H1 (cell line): Measurements from ENCODE around the gene DENND4B. TPM values are rescaled to one million over a fixed set of nuclear protein-coding genes. Genes with fewer than 3 reads are reported as not detected.

Source experiments
- ASH2L ChIP-seq: fragments of 200-600, 300-600 bp; sonication (generic); IDR thresholded peaks from one replicate; pipeline ENCODE4 v1.7.1; 2017; ENCODE audit warnings: low read length
- BACH1 ChIP-seq: IDR thresholded peaks from 2 replicates; pipeline ENCODE4 v1.6.1; 2012; ENCODE audit warnings: low read length, improper control_type of control experiment
- BRCA1 ChIP-seq: IDR thresholded peaks from 2 replicates; pipeline ENCODE4 v1.6.1; 2012; ENCODE audit warnings: low read depth, low read length, improper control_type of control experiment
- CTCF ChIP-seq, 3 experiments: IDR thresholded peaks; 1 replicate in 2 of 3; 2 replicates in 1 of 3; pipeline versions ENCODE4 v1.5.1 to v1.6.1; 2011; ENCODE audit warnings: low read length in 3 of 3, mild to moderate bottlenecking in 3 of 3, inconsistent platforms in 2 of 3, low read depth in 1 of 3, moderate library complexity in 1 of 3; ENCODE audit not compliant: insufficient read depth in 1 of 3; ENCODE audit errors: control extremely low read depth in 1 of 3
- EP300 ChIP-seq, 2 experiments: IDR thresholded peaks; 1 replicate in 1 of 2; 2 replicates in 1 of 2; pipeline ENCODE4 v1.6.1; 2011 to 2012; ENCODE audit warnings: low read depth in 2 of 2, low read length in 2 of 2, mild to moderate bottlenecking in 2 of 2, borderline replicate concordance in 1 of 2, inconsistent platforms in 1 of 2, moderate library complexity in 1 of 2
- HDAC2 ChIP-seq, 2 experiments: fragments of 300-600 bp in 1 of 2; sonication (generic) in 1 of 2; IDR thresholded peaks; 2 replicates each; pipeline ENCODE4 v1.6.1; 2011 to 2012; ENCODE audit warnings: low read depth in 2 of 2, low read length in 2 of 2, mild to moderate bottlenecking in 2 of 2, moderate library complexity in 2 of 2, borderline replicate concordance in 1 of 2, inconsistent platforms in 1 of 2
- JUN ChIP-seq: IDR thresholded peaks from 2 replicates; pipeline ENCODE4 v1.6.1; 2011; ENCODE audit warnings: low read depth, mild to moderate bottlenecking, improper control_type of control experiment, low read length
- JUND ChIP-seq: IDR thresholded peaks from 2 replicates; pipeline ENCODE4 v1.6.1; 2011; ENCODE audit warnings: mild to moderate bottlenecking, improper control_type of control experiment, low read length
- KDM1A ChIP-seq: fragments of 200-600, 300-600 bp; sonication (generic); IDR thresholded peaks from 2 replicates; pipeline ENCODE4 v1.7.1; 2016; ENCODE audit warnings: mild to moderate bottlenecking, low read length, borderline replicate concordance
- MAFK ChIP-seq: IDR thresholded peaks from 2 replicates; pipeline ENCODE4 v1.6.1; 2012; ENCODE audit warnings: low read depth, mild to moderate bottlenecking, improper control_type of control experiment, low read length
- NRF1 ChIP-seq: IDR thresholded peaks from 2 replicates; pipeline ENCODE4 v1.6.1; 2011; ENCODE audit warnings: mild to moderate bottlenecking, low read depth, low read length, improper control_type of control experiment
- PHF8 ChIP-seq: fragments of 200-600 bp; sonication (generic); conservative IDR thresholded peaks from 2 replicates; pipeline ENCODE4 v1.7.1; 2012; ENCODE audit warnings: low read depth, mild to moderate bottlenecking, inconsistent platforms, low read length, moderate library complexity
- POU5F1 ChIP-seq: IDR thresholded peaks from 2 replicates; pipeline ENCODE4 v1.6.1; 2011; ENCODE audit warnings: low read depth, mild to moderate bottlenecking, low read length, moderate library complexity
- RNF2 ChIP-seq: fragments of 200-900, 300-1000 bp; sonication (generic); IDR thresholded peaks from 2 replicates; pipeline ENCODE4 v1.7.1; 2016; ENCODE audit warnings: borderline replicate concordance, low read depth, mild to moderate bottlenecking, antibody characterized with exemption, low read length; ENCODE audit not compliant: poor library complexity, severe bottlenecking; ENCODE audit errors: missing control alignments
- SIN3A ChIP-seq, 2 experiments: IDR thresholded peaks in 1 of 2; conservative IDR thresholded peaks in 1 of 2; 2 replicates each; pipeline ENCODE4 v1.6.1; 2011 to 2012; ENCODE audit warnings: low read length in 2 of 2, improper control_type of control experiment in 1 of 2, low read depth in 1 of 2, mild to moderate bottlenecking in 1 of 2
- SIX5 ChIP-seq: IDR thresholded peaks from 2 replicates; pipeline ENCODE4 v1.6.1; 2011; ENCODE audit warnings: mild to moderate bottlenecking, low read depth, low read length
- SP1 ChIP-seq: IDR thresholded peaks from 2 replicates; pipeline ENCODE4 v1.6.1; 2011; ENCODE audit warnings: low read depth, low read length
- SP2 ChIP-seq: IDR thresholded peaks from 2 replicates; pipeline ENCODE4 v1.6.1; 2012; ENCODE audit warnings: mild to moderate bottlenecking, low read length, inconsistent platforms
- SP4 ChIP-seq: IDR thresholded peaks from 2 replicates; pipeline ENCODE4 v1.6.1; 2012; ENCODE audit warnings: low read length, inconsistent platforms
- TBP ChIP-seq: IDR thresholded peaks from 2 replicates; pipeline ENCODE4 v1.6.1; 2011; ENCODE audit warnings: low read depth, low read length, improper control_type of control experiment
- TCF12 ChIP-seq: IDR thresholded peaks from 2 replicates; pipeline ENCODE4 v1.6.1; 2011; ENCODE audit warnings: low read depth, mild to moderate bottlenecking, low read length
- TEAD4 ChIP-seq: IDR thresholded peaks from 2 replicates; pipeline ENCODE4 v1.6.1; 2012; ENCODE audit warnings: low read depth, low read length, inconsistent platforms, mixed read lengths
- polyA plus RNA-seq, 7 experiments: library from polyadenylated mRNA; depleted of rRNA in 3 of 7; stranded (reverse) in 5 of 7; unstranded in 2 of 7; fragments of >200 nt in 5 of 7; fragments of 200-250 nt in 2 of 7; gene quantifications; 1 replicate in 5 of 7; 2 replicates in 1 of 7; 4 replicates in 1 of 7; pipeline versions ENCODE4 v1.2.1 to v1.2.3, GENCODE V29; 2011 to 2013; ENCODE audit warnings: missing spikeins in 2 of 7, mixed read lengths in 2 of 7
- total RNA-seq: library from RNA; stranded (reverse); fragmentation: NEBNext Ultra II Directional; extraction: Animal tissue kit (Norgen Biotek cat#: 25700); gene quantifications from 2 replicates; pipeline ENCODE4 v1.2.1, GENCODE V29; 2021

The DENND4B gene
- total and polyA plus RNA-seq, 2 of the 8 experiments (the other 6 are each of a cell fraction or from before 2014, with no cell fraction given) = 45.6 to 61.1 TPM

DNA sequence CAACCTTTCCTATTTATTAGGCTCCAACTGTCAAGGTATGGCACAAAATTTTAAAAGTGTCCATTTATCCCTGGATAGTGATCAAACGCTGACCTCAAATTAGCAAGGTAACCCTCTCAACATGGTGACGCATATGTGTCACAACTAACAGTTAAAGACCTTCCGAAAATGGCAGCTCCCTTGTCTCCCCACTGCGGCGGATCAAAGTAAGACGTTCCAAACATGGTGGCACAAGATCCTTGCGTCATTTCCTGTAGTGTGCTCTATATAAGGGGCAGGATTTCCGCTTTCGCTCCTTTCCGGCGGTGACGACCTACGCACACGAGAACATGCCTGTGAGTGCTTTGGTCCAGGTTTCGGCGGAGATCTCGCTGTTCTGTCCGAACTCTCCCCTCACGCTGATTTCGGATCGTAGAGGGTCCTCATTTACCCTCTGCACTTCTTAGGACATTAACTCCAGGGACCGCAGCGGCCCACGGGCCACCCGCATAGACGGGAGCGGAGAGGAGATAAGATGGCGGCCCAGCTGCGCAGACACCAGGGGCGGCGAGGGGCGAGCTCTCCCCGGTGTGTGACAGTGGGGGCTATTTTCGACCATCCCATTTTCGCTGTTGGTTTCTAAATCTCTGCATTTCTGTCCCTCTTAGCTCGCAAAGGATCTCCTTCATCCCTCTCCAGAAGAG lies 44.1 kb upstream of the DENND4B start, which contains the start of gene RPS27 (continued):
- TF ChIP-seq CTCF (IDR thresholded peaks at IDR 0.05; ENCODE audit: control extremely low read depth in 1 of 3, insufficient read depth in 1 of 3, low read depth in 1 of 3, low read length in 3 of 3) (no peak), BACH1 (no peak), BRCA1 (no peak), SIN3A (conservative IDR thresholded peaks at IDR 0.05 in 1 of 2, IDR thresholded peaks at IDR 0.05 in 1 of 2; ENCODE audit: low read depth in 1 of 2, low read length in 2 of 2) (peak; percentile 79 to 92; a peak in 3 of 4 replicates), JUN (no peak), NRF1 (peak; percentile 27; the same call in 1 of the 2 replicates), HDAC2 (IDR thresholded peaks at IDR 0.05; ENCODE audit: borderline replicate concordance in 1 of 2, low read depth in 2 of 2, low read length in 2 of 2) (peak in 1 of 2 experiments; percentile 65; a peak in 1 of 4 replicates), TCF12 (no peak), TEAD4 (0 out of 2 replicates have a peak, but pooled peaks have one; percentile 12), TBP (peak; percentile 99), EP300 (IDR thresholded peaks at IDR 0.05; ENCODE audit: borderline replicate concordance in 1 of 2, low read depth in 2 of 2, low read length in 2 of 2) (no peak), SP1 (peak; percentile 69; the same call in 1 of the 2 replicates), JUND (peak; percentile 76), KDM1A (no peak), RNF2 (no peak), POU5F1 (no peak), ASH2L (peak; percentile 83), MAFK (no peak), SP4 (no peak), SP2 (no peak), SIX5 (peak; percentile 55; the same call in 1 of the 2 replicates), PHF8 (peak; percentile 99)
